SK-N-SH (cell line): ENCODE results near the gene FAM76B.

ENCODE experiments used
- CHD2 ChIP-seq: fragments of 150-350 bp; IDR thresholded peaks from 2 replicates; pipeline ENCODE4 v1.6.1; 2018; ENCODE audit warnings: low read length; ENCODE audit not compliant: partially characterized antibody
- JUND ChIP-seq: IDR thresholded peaks from 2 replicates; pipeline ENCODE4 v1.4.0; 2012
- NFIC ChIP-seq: IDR thresholded peaks from 2 replicates; pipeline ENCODE4 v1.4.0; 2012; ENCODE audit warnings: borderline replicate concordance
- POLR2AphosphoS5 ChIP-seq: IDR thresholded peaks from 2 replicates; pipeline ENCODE4 v1.6.1; 2012; ENCODE audit warnings: low read depth, low read length
- TF ChIP-seq, protein P1 (sequence below): fragments of 200-600 bp; sonication (generic); IDR thresholded peaks from 2 replicates; pipeline ENCODE4 v1.6.1; 2017; ENCODE audit warnings: antibody characterized with exemption, mild to moderate bottlenecking, moderate library complexity
- TF ChIP-seq, protein P2 (sequence below): IDR thresholded peaks from 2 replicates; pipeline ENCODE4 v1.6.1; 2012; ENCODE audit warnings: mild to moderate bottlenecking, low read depth, low read length, moderate library complexity
- TF ChIP-seq, protein P3 (sequence below): IDR thresholded peaks from 2 replicates; pipeline ENCODE4 v1.4.0; 2012; ENCODE audit warnings: low read depth, borderline replicate concordance
- TF ChIP-seq, protein P4 (sequence below): fragments of 150-350 bp; IDR thresholded peaks from 2 replicates; pipeline ENCODE4 v1.6.1; 2017; ENCODE audit warnings: antibody characterized with exemption, low read length, low read depth, borderline replicate concordance

DNA sequence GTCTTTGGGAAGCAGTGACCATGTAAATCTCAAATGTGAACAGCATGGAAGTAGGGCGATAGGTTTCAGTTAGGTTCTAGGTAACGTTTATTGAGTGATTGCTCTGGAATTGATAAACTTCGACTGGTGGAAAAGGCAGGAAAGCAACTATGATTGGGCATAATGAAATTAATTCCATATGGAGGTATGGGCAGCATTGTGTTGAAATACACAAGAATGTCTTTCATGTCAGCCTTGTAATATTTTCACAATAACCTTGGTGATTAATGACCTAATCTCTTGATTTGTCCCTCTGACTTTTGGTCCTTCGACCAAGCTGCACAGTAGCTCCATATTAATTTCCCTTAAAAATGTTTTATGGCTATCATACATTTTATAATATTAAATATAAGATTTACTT, 3.5 kb upstream of the FAM76B start:
- TF ChIP-seq, protein P1, sequence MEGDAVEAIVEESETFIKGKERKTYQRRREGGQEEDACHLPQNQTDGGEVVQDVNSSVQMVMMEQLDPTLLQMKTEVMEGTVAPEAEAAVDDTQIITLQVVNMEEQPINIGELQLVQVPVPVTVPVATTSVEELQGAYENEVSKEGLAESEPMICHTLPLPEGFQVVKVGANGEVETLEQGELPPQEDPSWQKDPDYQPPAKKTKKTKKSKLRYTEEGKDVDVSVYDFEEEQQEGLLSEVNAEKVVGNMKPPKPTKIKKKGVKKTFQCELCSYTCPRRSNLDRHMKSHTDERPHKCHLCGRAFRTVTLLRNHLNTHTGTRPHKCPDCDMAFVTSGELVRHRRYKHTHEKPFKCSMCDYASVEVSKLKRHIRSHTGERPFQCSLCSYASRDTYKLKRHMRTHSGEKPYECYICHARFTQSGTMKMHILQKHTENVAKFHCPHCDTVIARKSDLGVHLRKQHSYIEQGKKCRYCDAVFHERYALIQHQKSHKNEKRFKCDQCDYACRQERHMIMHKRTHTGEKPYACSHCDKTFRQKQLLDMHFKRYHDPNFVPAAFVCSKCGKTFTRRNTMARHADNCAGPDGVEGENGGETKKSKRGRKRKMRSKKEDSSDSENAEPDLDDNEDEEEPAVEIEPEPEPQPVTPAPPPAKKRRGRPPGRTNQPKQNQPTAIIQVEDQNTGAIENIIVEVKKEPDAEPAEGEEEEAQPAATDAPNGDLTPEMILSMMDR, result no peak
- TF ChIP-seq CHD2, result no peak
- TF ChIP-seq, protein P2, sequence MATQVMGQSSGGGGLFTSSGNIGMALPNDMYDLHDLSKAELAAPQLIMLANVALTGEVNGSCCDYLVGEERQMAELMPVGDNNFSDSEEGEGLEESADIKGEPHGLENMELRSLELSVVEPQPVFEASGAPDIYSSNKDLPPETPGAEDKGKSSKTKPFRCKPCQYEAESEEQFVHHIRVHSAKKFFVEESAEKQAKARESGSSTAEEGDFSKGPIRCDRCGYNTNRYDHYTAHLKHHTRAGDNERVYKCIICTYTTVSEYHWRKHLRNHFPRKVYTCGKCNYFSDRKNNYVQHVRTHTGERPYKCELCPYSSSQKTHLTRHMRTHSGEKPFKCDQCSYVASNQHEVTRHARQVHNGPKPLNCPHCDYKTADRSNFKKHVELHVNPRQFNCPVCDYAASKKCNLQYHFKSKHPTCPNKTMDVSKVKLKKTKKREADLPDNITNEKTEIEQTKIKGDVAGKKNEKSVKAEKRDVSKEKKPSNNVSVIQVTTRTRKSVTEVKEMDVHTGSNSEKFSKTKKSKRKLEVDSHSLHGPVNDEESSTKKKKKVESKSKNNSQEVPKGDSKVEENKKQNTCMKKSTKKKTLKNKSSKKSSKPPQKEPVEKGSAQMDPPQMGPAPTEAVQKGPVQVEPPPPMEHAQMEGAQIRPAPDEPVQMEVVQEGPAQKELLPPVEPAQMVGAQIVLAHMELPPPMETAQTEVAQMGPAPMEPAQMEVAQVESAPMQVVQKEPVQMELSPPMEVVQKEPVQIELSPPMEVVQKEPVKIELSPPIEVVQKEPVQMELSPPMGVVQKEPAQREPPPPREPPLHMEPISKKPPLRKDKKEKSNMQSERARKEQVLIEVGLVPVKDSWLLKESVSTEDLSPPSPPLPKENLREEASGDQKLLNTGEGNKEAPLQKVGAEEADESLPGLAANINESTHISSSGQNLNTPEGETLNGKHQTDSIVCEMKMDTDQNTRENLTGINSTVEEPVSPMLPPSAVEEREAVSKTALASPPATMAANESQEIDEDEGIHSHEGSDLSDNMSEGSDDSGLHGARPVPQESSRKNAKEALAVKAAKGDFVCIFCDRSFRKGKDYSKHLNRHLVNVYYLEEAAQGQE, result no peak
- no peak for TF ChIP-seq NFIC
- TF ChIP-seq, protein P3, sequence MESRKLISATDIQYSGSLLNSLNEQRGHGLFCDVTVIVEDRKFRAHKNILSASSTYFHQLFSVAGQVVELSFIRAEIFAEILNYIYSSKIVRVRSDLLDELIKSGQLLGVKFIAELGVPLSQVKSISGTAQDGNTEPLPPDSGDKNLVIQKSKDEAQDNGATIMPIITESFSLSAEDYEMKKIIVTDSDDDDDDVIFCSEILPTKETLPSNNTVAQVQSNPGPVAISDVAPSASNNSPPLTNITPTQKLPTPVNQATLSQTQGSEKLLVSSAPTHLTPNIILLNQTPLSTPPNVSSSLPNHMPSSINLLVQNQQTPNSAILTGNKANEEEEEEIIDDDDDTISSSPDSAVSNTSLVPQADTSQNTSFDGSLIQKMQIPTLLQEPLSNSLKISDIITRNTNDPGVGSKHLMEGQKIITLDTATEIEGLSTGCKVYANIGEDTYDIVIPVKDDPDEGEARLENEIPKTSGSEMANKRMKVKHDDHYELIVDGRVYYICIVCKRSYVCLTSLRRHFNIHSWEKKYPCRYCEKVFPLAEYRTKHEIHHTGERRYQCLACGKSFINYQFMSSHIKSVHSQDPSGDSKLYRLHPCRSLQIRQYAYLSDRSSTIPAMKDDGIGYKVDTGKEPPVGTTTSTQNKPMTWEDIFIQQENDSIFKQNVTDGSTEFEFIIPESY, result no peak
- TF ChIP-seq, protein P4, sequence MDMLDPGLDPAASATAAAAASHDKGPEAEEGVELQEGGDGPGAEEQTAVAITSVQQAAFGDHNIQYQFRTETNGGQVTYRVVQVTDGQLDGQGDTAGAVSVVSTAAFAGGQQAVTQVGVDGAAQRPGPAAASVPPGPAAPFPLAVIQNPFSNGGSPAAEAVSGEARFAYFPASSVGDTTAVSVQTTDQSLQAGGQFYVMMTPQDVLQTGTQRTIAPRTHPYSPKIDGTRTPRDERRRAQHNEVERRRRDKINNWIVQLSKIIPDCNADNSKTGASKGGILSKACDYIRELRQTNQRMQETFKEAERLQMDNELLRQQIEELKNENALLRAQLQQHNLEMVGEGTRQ, result no peak
- no peak for TF ChIP-seq POLR2AphosphoS5
- no peak for TF ChIP-seq JUND
